Progenitor cell of endocrine pancreas (in vitro differentiated cells): ENCODE results near the gene RYR3. TPM values are rescaled to one million over a fixed set of nuclear protein-coding genes. Genes with fewer than 3 reads are reported as not detected.

ENCODE experiments used
- DNase-seq: peaks from one replicate; pipeline ENCODE4 v3.0.0; 2021; ENCODE audit warnings: low spot score; ENCODE audit not compliant: unreplicated experiment
- H3K27ac Mint-ChIP-seq: 2 replicates; pipeline ENCODE4 v1.8.0; 2021; ENCODE audit warnings: mild to moderate bottlenecking, moderate library complexity, mixed read lengths
- H3K27me3 Mint-ChIP-seq: 2 replicates; pipeline ENCODE4 v1.8.0; 2021; ENCODE audit warnings: mixed read lengths
- H3K36me3 Mint-ChIP-seq: 2 replicates; pipeline ENCODE4 v1.8.0; 2022; ENCODE audit warnings: mixed read lengths; ENCODE audit not compliant: insufficient read depth
- H3K4me1 Mint-ChIP-seq: 2 replicates; pipeline ENCODE4 v1.8.0; 2021; ENCODE audit warnings: low read depth, mixed read lengths
- H3K4me3 Mint-ChIP-seq: 2 replicates; pipeline ENCODE4 v1.8.0; 2021; ENCODE audit warnings: low read depth, mild to moderate bottlenecking, moderate library complexity, mixed read lengths
- H3K9me3 Mint-ChIP-seq: 2 replicates; pipeline ENCODE4 v1.8.0; 2021; ENCODE audit warnings: low read depth, mixed read lengths
- CTCF ChIP-seq: fragments of 200-600 bp; sonication (generic); IDR thresholded peaks from one replicate; pipeline ENCODE4 v1.5.0; 2021; ENCODE audit warnings: antibody characterized with exemption, mild to moderate bottlenecking; ENCODE audit not compliant: unreplicated experiment
- total RNA-seq: library from RNA; stranded (reverse); gene quantifications from 2 replicates; pipeline ENCODE4 v1.2.1, GENCODE V29; 2021

Gene RYR3
- total RNA-seq, 1 donor from 2014 or later = 0.07 TPM

DNA sequence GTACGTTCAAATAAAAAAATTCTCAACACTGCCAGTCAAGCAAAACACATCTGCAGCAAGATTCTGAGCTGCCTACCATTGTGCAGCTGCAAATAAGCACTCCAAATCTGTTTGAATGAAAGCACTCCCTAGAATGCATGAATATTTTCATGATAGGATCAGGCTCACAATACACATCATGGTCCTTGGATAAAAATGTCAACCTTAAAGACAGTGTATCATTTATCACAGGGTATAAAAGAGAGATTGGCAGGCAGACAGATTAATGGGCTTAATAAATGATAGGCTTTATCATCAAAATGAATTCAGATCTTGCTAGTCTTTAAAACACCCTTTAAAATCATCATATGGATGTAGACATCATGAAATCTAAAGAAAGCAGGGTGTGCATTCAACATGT lies 9.2 kb downstream of the RYR3 start:
- Mint-ChIP-seq H3K27ac (no peak overlapping the region), H3K4me1 (no peaks in the 10 kb centered on the region), H3K4me3 (no peak overlapping the region), H3K36me3 (no peaks in the 10 kb centered on the region), H3K9me3 (no peaks in the 10 kb centered on the region), H3K27me3 (peaks cover 27% of the 10 kb centered on the region)
- no peak for TF ChIP-seq CTCF
- no peak for DNase-seq

DNA sequence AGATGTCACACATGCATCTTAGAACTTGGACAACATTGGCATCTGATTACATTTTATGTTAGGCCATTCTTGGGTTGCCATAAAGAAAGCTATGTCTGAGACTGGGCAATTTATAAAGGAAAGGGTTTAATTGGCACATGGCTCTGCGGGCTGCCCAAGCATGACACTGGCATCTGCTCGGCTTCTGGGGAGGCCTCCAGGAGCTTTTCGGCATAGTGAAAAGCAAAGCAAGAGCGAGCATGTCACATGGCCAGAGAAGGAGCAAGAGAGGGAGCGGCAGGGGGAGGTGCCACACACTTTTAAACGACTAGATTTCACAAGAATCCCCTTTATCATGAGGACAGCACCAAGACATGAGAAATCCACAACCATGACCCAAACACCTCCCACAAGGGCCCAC lies 11.3 kb downstream of the RYR3 start:
- Mint-ChIP-seq H3K27me3 (peaks cover 22% of the 10 kb centered on the region), H3K27ac (no peak overlapping the region), H3K4me1 (no peaks in the 10 kb centered on the region), H3K9me3 (peaks cover 4% of the 10 kb centered on the region), H3K4me3 (no peak overlapping the region), H3K36me3 (no peaks in the 10 kb centered on the region)
- DNase-seq = no peak
- no peak for TF ChIP-seq CTCF

- no peak overlapping the region for H3K4me3 Mint-ChIP-seq
- no peak for DNase-seq
- TF ChIP-seq CTCF = no peak
- no peak overlapping the region for H3K27ac Mint-ChIP-seq
- H3K9me3 Mint-ChIP-seq = peaks cover 4% of the 10 kb centered on the region
- H3K27me3 Mint-ChIP-seq = peaks cover 8% of the 10 kb centered on the region
- H3K4me1 Mint-ChIP-seq = peaks cover 1% of the 10 kb centered on the region
- no peaks in the 10 kb centered on the region for H3K36me3 Mint-ChIP-seq
Observed at GRCh38 chr15:33324609-33325008, 13.8 kb downstream of the RYR3 start.

DNA sequence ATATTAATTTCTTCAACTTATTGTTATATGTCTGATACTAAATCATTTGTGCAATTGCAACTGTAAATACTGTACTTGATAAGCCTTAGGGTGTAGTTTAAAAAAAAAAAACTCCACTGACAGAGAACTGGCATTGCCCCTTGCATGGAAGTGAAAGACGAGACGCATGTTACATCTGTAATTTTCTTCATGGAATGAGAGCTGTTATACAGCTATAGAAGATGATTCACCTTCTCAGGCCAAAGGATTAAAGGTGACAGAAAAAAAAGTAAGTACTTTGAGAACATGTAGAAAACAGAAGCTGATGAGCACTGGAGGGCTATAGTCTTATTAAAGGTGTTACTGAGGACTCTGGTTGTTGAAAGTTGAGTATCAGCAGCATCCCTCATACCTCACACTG lies 16.1 kb downstream of the RYR3 start:
- no peak overlapping the region for H3K4me3 Mint-ChIP-seq

DNA sequence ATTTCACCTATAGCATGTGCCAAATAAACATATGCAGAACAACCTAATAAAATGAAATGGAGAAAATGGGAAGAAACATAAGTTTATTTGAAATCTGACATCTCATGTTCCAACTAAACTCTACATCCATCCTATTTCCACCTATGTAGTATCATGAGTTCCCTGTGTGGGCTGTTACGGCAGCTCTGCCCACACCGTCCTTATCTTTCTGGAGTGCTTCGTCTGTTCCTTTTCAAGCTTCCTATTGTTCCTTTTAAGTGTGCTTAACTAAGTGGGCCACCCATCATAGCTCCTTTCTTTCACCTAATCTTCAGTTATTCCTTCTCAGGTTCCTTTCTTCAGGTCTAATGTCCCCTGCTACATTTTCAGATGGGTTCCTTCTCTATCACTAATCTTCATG lies 17.3 kb downstream of the RYR3 start:
- DNase-seq = no peak
- Mint-ChIP-seq H3K36me3 (no peaks in the 10 kb centered on the region), H3K27ac (no peak overlapping the region), H3K9me3 (peaks cover 4% of the 10 kb centered on the region), H3K27me3 (peaks cover 13% of the 10 kb centered on the region), H3K4me3 (no peak overlapping the region), H3K4me1 (peaks cover 1% of the 10 kb centered on the region)
- TF ChIP-seq CTCF = no peak

More for the DNA sequence above, 16.1 kb downstream of the RYR3 start:
- no peak for DNase-seq
- no peaks in the 10 kb centered on the region for H3K36me3 Mint-ChIP-seq
- TF ChIP-seq CTCF = no peak
- H3K9me3 Mint-ChIP-seq = peaks cover 4% of the 10 kb centered on the region
- no peak overlapping the region for H3K27ac Mint-ChIP-seq
- peaks cover 13% of the 10 kb centered on the region for H3K27me3 Mint-ChIP-seq
- H3K4me1 Mint-ChIP-seq = peaks cover 1% of the 10 kb centered on the region
